Hepatocyte (in vitro differentiated cells): ENCODE results near the gene BORCS6.

Experiments used
- EZH2 ChIP-seq: fragments of 200-600 bp; sonication (generic); IDR thresholded peaks from 2 replicates; pipeline ENCODE4 v1.6.1; 2016; ENCODE audit warnings: antibody characterized with exemption, mild to moderate bottlenecking, borderline replicate concordance
- TF ChIP-seq, protein P1 (sequence below): fragments of 200-600 bp; sonication (generic); IDR thresholded peaks from 2 replicates; pipeline ENCODE4 v1.5.1; 2016; ENCODE audit warnings: antibody characterized with exemption, mild to moderate bottlenecking; ENCODE audit not compliant: poor library complexity

DNA sequence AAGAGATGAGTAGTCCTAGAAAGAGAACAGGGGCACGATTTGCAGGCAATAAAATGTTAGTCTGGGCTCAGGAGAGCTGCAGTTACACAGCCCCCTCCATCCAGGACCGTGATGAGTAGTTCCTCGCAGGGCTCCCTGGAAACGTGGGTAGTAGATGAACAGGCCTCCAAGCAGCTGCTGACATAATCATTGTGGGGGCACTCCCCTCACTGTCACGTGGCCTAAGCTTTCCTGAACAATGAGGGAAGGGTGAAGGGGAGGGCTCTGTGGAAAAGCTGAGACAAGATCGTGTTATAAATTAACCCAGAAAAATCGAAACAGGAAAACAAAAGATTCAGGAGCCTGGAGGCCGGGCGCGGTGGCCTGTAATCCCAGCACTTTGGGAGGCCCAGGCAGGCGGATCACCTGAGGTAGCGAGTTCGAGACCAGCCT is 36.4 kb downstream of the BORCS6 start:
- TF ChIP-seq, protein P1, sequence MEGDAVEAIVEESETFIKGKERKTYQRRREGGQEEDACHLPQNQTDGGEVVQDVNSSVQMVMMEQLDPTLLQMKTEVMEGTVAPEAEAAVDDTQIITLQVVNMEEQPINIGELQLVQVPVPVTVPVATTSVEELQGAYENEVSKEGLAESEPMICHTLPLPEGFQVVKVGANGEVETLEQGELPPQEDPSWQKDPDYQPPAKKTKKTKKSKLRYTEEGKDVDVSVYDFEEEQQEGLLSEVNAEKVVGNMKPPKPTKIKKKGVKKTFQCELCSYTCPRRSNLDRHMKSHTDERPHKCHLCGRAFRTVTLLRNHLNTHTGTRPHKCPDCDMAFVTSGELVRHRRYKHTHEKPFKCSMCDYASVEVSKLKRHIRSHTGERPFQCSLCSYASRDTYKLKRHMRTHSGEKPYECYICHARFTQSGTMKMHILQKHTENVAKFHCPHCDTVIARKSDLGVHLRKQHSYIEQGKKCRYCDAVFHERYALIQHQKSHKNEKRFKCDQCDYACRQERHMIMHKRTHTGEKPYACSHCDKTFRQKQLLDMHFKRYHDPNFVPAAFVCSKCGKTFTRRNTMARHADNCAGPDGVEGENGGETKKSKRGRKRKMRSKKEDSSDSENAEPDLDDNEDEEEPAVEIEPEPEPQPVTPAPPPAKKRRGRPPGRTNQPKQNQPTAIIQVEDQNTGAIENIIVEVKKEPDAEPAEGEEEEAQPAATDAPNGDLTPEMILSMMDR = no peak
- TF ChIP-seq EZH2 = no peak
